K562 (cell line): ENCODE results near the gene U2SURP. TPM values are rescaled to one million over a fixed set of nuclear protein-coding genes. Genes with fewer than 3 reads are reported as not detected.
A peak's percentile ranks its signal among the peaks of the same experiment; 100 is the strongest.

Experiments used
- BCOR ChIP-seq: fragments of 450-650 bp; IDR thresholded peaks from 2 replicates; pipeline ENCODE4 v1.6.1; 2016
- C11orf30 ChIP-seq: fragments of 450-650 bp; IDR thresholded peaks from 2 replicates; pipeline ENCODE4 v1.6.1; 2016; ENCODE audit warnings: low read depth, mild to moderate bottlenecking
- CHD1 ChIP-seq: fragments of 200-600 bp; sonication (generic); IDR thresholded peaks from one replicate; pipeline ENCODE4 v1.6.1; 2012; ENCODE audit warnings: mild to moderate bottlenecking, moderate library complexity, low read length, inconsistent platforms
- CREB5 ChIP-seq: fragments of 250-450 bp; sonication (Bioruptor Pico); IDR thresholded peaks from 2 replicates; pipeline ENCODE4 v1.5.0; 2020; ENCODE audit warnings: mild to moderate bottlenecking
- CTCFL ChIP-seq: IDR thresholded peaks from 2 replicates; pipeline ENCODE4 v1.6.1; 2011; ENCODE audit warnings: borderline replicate concordance, low read depth, mild to moderate bottlenecking, moderate library complexity, low read length; ENCODE audit not compliant: insufficient read depth, poor library complexity, severe bottlenecking
- ELK3 ChIP-seq: fragments of 450-650 bp; formaldehyde crosslinking; IDR thresholded peaks from 2 replicates; pipeline ENCODE4 v1.4.0; 2020; ENCODE audit warnings: mild to moderate bottlenecking
- FIP1L1 ChIP-seq: fragments of 200-400 bp; formaldehyde crosslinking; IDR thresholded peaks from 2 replicates; pipeline ENCODE4 v1.6.1; 2018; ENCODE audit warnings: mild to moderate bottlenecking, low read depth, low read length; ENCODE audit not compliant: poor library complexity, severe bottlenecking
- FOSL1 ChIP-seq: fragments of 200-800 bp; sonication (Bioruptor generic); conservative IDR thresholded peaks from 2 replicates; pipeline ENCODE4 v1.6.1; 2016; ENCODE audit warnings: missing genetic modification characterization, missing compliant biosample characterization
- FOXJ3 ChIP-seq: sonication (generic); formaldehyde crosslinking; IDR thresholded peaks from 2 replicates; pipeline ENCODE4 v1.4.0; 2020; ENCODE audit warnings: mild to moderate bottlenecking, missing genetic modification reagents
- NBN ChIP-seq: fragments of 450-650 bp; IDR thresholded peaks from 2 replicates; pipeline ENCODE4 v1.6.1; 2016; ENCODE audit warnings: low read depth, mild to moderate bottlenecking
- PHTF2 ChIP-seq: fragments of 250-450 bp; sonication (Bioruptor Pico); IDR thresholded peaks from 2 replicates; pipeline ENCODE4 v1.5.0; 2021; ENCODE audit warnings: mild to moderate bottlenecking
- POLR2H ChIP-seq: IDR thresholded peaks from 2 replicates; pipeline ENCODE4 v1.6.1; 2016; ENCODE audit warnings: missing genetic modification characterization, low read depth, mild to moderate bottlenecking, control low read depth, missing compliant biosample characterization, moderate library complexity
- PTTG1 ChIP-seq: fragments of 450-650 bp; IDR thresholded peaks from 2 replicates; pipeline ENCODE4 v1.6.1; 2016; ENCODE audit warnings: low read depth, mild to moderate bottlenecking, missing genetic modification characterization, missing compliant biosample characterization
- RB1 ChIP-seq: fragments of 450-650 bp; IDR thresholded peaks from 2 replicates; pipeline ENCODE4 v1.6.1; 2017; ENCODE audit warnings: low read depth, mild to moderate bottlenecking
- RBM39 ChIP-seq: fragments of 200-400 bp; formaldehyde crosslinking; optimal IDR thresholded peaks from 2 replicates; pipeline ENCODE3; 2018; ENCODE audit warnings: low read depth, low read length
- SIX5 ChIP-seq, 2 experiments: IDR thresholded peaks; 2 replicates each; pipeline ENCODE4 v1.6.1; 2011; ENCODE audit warnings: low read length in 2 of 2, borderline replicate concordance in 1 of 2, low read depth in 1 of 2, mild to moderate bottlenecking in 1 of 2, moderate library complexity in 1 of 2; ENCODE audit not compliant: insufficient read depth in 1 of 2
- SMARCA5 ChIP-seq: fragments of 450-650 bp; IDR thresholded peaks from 2 replicates; pipeline ENCODE4 v1.6.1; 2016
- SP2 ChIP-seq: IDR thresholded peaks from 2 replicates; pipeline ENCODE4 v1.6.1; 2011; ENCODE audit warnings: mild to moderate bottlenecking, low read depth, low read length, moderate library complexity; ENCODE audit not compliant: poor library complexity, severe bottlenecking; ENCODE audit errors: extremely low read depth
- SRSF3 ChIP-seq: fragments of 200-400 bp; formaldehyde crosslinking; IDR thresholded peaks from 2 replicates; pipeline ENCODE4 v1.6.1; 2016; ENCODE audit warnings: mild to moderate bottlenecking, low read length, moderate library complexity; ENCODE audit not compliant: insufficient read depth
- XRCC5 ChIP-seq: fragments of 200-400 bp; formaldehyde crosslinking; IDR thresholded peaks from 2 replicates; pipeline ENCODE4 v1.6.1; 2017; ENCODE audit warnings: low read depth, mild to moderate bottlenecking, low read length
- ZBTB17 ChIP-seq: fragments of 450-650 bp; formaldehyde crosslinking; IDR thresholded peaks from 2 replicates; pipeline ENCODE4 v1.4.0; 2020; ENCODE audit warnings: mild to moderate bottlenecking
- ZFP36 ChIP-seq: fragments of 150-350 bp; IDR thresholded peaks from 2 replicates; pipeline ENCODE4 v1.6.1; 2018; ENCODE audit warnings: low read length, low read depth; ENCODE audit not compliant: partially characterized antibody
- ZNF197 ChIP-seq: fragments of 200-800 bp; sonication (Bioruptor generic); IDR thresholded peaks from 2 replicates; pipeline ENCODE4 v1.6.1; 2016; ENCODE audit warnings: low read depth, missing genetic modification characterization, missing compliant biosample characterization
- ZNF589 ChIP-seq: fragments of 200-800 bp; sonication (Bioruptor generic); IDR thresholded peaks from 2 replicates; pipeline ENCODE4 v1.6.1; 2016; ENCODE audit warnings: low read depth, missing genetic modification characterization, missing compliant biosample characterization
- polyA plus RNA-seq, 8 experiments: library from polyadenylated mRNA; depleted of rRNA in 4 of 8; stranded (reverse) in 5 of 8; unstranded in 3 of 8; fragments of >200 nt; fragmentation: Nextera tagmentation in 2 of 8; fragmentation: Illumina TruSeq in 1 of 8; extraction: Ambion mirVana in 2 of 8; extraction: Trizol in 1 of 8; gene quantifications; 2 replicates each; pipeline versions ENCODE4 v1.2.1 to v1.2.3, GENCODE V29; 2011 to 2014; ENCODE audit warnings: inconsistent platforms in 1 of 8, missing spikeins in 1 of 8
- total RNA-seq, 7 experiments: library from RNA; depleted of rRNA in 6 of 7; stranded (reverse); fragments of >200 nt in 6 of 7; fragmentation: Illumina TruSeq in 2 of 7; extraction: Trizol in 2 of 7; gene quantifications; 2 replicates each; pipeline versions ENCODE4 v1.2.1 to v1.2.3, GENCODE V29; 2011 to 2021; ENCODE audit warnings: low replicate concordance in 1 of 7

Gene U2SURP
- total and polyA plus RNA-seq, 9 of the 15 experiments (the other 6 are each of a cell fraction or from before 2014, with no cell fraction given) = 128 to 322 (median 191) TPM

- TF ChIP-seq ZFP36 (no peak), SP2 (no peak), XRCC5 (no peak), FOSL1 (peak; percentile 93), SIX5 (IDR thresholded peaks at IDR 0.05; ENCODE audit: borderline replicate concordance in 1 of 2, insufficient read depth in 1 of 2, low read depth in 1 of 2, low read length in 2 of 2) (no peak), ZBTB17 (CRISPR knock-in tag) (peak; percentile 74), BCOR (peak; percentile 88), ZNF197 (peak; percentile 84; the same call in 1 of the 2 replicates), SRSF3 (no peak), ZNF589 (CRISPR knock-in tag) (0 out of 2 replicates have a peak, but pooled peaks have one; percentile 76), ELK3 (CRISPR knock-in tag) (no peak), FIP1L1 (no peak), C11orf30 (peak; percentile 65), CTCFL (no peak), RB1 (no peak; the same call in 1 of the 2 replicates), POLR2H (tag) (peak; percentile 50; the same call in 1 of the 2 replicates), CREB5 (CRISPR knock-in tag) (no peak), FOXJ3 (CRISPR knock-in tag) (no peak), SMARCA5 (peak; percentile 51; the same call in 1 of the 2 replicates), CHD1 (no peak), PTTG1 (peak; percentile 75), RBM39 (no peak), PHTF2 (0 out of 2 replicates have a peak, but pooled peaks have one; percentile 67), NBN (peak; percentile 94)
Observed at GRCh38 chr3:143084856-143085731, 83.7 kb downstream of the U2SURP start (continued).
